GM12878 (cell line): ENCODE data around the gene SMAD1. TPM values are rescaled to one million over a fixed set of nuclear protein-coding genes. Genes with fewer than 3 reads are reported as not detected.

Source experiments
- IRF4 ChIP-seq: IDR thresholded peaks from 2 replicates; pipeline ENCODE4 v1.6.1; 2011; ENCODE audit warnings: low read depth, low read length
- STAT3 ChIP-seq: IDR thresholded peaks from 2 replicates; pipeline ENCODE4 v1.6.1; 2011; ENCODE audit warnings: low read depth, low read length, improper control_type of control experiment
- polyA plus RNA-seq, 11 experiments: library from polyadenylated mRNA; depleted of rRNA in 4 of 11; unstranded in 6 of 11; stranded (reverse) in 5 of 11; fragments of >200 nt; fragmentation: Nextera tagmentation in 4 of 11; fragmentation: Illumina TruSeq in 1 of 11; extraction: Ambion mirVana in 4 of 11; extraction: Trizol in 1 of 11; gene quantifications; 1 replicate in 1 of 11; 2 replicates in 10 of 11; pipeline versions ENCODE4 v1.2.1 to v1.2.3, GENCODE V29; 2011 to 2016; ENCODE audit warnings: inconsistent platforms in 2 of 11, missing spikeins in 2 of 11, low read depth in 1 of 11
- total RNA-seq, 4 experiments: library from RNA; depleted of rRNA in 3 of 4; stranded (reverse); fragments of >200 nt in 3 of 4; fragmentation: Illumina TruSeq in 1 of 4; extraction: Trizol in 1 of 4; gene quantifications; 2 replicates each; pipeline versions ENCODE4 v1.2.1 to v1.2.3, GENCODE V29; 2013 to 2021
- TF ChIP-seq, protein P1 (sequence below): fragments of 450-650 bp; IDR thresholded peaks from 2 replicates; pipeline ENCODE4 v1.6.1; 2017; ENCODE audit warnings: mild to moderate bottlenecking, moderate library complexity
- TF ChIP-seq, protein P2 (sequence below): IDR thresholded peaks from 2 replicates; pipeline ENCODE4 v1.6.1; 2012; ENCODE audit warnings: low read depth, low read length, improper control_type of control experiment
- TF ChIP-seq, protein P3 (sequence below): fragments of 450-650 bp; IDR thresholded peaks from 2 replicates; pipeline ENCODE4 v1.6.1; 2016; ENCODE audit warnings: mild to moderate bottlenecking, moderate library complexity, borderline replicate concordance

The SMAD1 gene
- total and polyA plus RNA-seq, 10 of the 15 experiments (the other 5 are each of a cell fraction or from before 2014, with no cell fraction given) = 0.29 to 17.5 (median 13.6) TPM

DNA sequence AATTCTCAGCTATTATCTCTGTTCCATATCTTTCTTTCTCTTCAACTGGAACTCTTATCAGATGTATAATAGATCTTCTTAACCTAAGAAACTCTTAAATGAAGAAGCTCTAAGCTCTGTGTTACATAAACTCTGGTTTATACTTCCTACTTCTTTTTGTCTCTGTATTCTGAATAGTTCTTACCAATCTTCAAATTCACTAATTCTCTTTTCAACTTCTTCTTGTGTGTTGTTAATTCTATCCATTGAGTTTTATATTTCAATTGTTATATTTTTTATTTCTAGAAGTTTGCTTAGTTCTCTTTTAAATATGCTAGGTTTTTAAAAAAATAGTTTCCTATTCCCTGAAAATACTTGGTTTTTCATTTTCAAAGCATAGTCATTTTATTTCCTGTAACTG is 124.3 kb downstream of the SMAD1 start (continued):
- TF ChIP-seq, protein P1, sequence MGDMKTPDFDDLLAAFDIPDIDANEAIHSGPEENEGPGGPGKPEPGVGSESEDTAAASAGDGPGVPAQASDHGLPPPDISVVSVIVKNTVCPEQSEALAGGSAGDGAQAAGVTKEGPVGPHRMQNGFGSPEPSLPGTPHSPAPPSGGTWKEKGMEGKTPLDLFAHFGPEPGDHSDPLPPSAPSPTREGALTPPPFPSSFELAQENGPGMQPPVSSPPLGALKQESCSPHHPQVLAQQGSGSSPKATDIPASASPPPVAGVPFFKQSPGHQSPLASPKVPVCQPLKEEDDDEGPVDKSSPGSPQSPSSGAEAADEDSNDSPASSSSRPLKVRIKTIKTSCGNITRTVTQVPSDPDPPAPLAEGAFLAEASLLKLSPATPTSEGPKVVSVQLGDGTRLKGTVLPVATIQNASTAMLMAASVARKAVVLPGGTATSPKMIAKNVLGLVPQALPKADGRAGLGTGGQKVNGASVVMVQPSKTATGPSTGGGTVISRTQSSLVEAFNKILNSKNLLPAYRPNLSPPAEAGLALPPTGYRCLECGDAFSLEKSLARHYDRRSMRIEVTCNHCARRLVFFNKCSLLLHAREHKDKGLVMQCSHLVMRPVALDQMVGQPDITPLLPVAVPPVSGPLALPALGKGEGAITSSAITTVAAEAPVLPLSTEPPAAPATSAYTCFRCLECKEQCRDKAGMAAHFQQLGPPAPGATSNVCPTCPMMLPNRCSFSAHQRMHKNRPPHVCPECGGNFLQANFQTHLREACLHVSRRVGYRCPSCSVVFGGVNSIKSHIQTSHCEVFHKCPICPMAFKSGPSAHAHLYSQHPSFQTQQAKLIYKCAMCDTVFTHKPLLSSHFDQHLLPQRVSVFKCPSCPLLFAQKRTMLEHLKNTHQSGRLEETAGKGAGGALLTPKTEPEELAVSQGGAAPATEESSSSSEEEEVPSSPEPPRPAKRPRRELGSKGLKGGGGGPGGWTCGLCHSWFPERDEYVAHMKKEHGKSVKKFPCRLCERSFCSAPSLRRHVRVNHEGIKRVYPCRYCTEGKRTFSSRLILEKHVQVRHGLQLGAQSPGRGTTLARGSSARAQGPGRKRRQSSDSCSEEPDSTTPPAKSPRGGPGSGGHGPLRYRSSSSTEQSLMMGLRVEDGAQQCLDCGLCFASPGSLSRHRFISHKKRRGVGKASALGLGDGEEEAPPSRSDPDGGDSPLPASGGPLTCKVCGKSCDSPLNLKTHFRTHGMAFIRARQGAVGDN = no peak
- TF ChIP-seq, protein P2, sequence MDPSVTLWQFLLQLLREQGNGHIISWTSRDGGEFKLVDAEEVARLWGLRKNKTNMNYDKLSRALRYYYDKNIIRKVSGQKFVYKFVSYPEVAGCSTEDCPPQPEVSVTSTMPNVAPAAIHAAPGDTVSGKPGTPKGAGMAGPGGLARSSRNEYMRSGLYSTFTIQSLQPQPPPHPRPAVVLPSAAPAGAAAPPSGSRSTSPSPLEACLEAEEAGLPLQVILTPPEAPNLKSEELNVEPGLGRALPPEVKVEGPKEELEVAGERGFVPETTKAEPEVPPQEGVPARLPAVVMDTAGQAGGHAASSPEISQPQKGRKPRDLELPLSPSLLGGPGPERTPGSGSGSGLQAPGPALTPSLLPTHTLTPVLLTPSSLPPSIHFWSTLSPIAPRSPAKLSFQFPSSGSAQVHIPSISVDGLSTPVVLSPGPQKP = no peak
- TF ChIP-seq, protein P3, sequence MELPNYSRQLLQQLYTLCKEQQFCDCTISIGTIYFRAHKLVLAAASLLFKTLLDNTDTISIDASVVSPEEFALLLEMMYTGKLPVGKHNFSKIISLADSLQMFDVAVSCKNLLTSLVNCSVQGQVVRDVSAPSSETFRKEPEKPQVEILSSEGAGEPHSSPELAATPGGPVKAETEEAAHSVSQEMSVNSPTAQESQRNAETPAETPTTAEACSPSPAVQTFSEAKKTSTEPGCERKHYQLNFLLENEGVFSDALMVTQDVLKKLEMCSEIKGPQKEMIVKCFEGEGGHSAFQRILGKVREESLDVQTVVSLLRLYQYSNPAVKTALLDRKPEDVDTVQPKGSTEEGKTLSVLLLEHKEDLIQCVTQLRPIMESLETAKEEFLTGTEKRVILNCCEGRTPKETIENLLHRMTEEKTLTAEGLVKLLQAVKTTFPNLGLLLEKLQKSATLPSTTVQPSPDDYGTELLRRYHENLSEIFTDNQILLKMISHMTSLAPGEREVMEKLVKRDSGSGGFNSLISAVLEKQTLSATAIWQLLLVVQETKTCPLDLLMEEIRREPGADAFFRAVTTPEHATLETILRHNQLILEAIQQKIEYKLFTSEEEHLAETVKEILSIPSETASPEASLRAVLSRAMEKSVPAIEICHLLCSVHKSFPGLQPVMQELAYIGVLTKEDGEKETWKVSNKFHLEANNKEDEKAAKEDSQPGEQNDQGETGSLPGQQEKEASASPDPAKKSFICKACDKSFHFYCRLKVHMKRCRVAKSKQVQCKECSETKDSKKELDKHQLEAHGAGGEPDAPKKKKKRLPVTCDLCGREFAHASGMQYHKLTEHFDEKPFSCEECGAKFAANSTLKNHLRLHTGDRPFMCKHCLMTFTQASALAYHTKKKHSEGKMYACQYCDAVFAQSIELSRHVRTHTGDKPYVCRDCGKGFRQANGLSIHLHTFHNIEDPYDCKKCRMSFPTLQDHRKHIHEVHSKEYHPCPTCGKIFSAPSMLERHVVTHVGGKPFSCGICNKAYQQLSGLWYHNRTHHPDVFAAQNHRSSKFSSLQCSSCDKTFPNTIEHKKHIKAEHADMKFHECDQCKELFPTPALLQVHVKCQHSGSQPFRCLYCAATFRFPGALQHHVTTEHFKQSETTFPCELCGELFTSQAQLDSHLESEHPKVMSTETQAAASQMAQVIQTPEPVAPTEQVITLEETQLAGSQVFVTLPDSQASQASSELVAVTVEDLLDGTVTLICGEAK = no peak
- TF ChIP-seq IRF4 (no peak), STAT3 (no peak)
- TF ChIP-seq, all 136 proteins: peak for 0

Other genes starting within 250 kb of the SMAD1 start
- 4.5 and 6.5 TPM in 2 replicates for gene MMAA, start 137.5 kb downstream of the SMAD1 start, total RNA-seq (2014; rRNA removed)
- 7.4 and 8.3 TPM in 2 replicates for gene MMAA, start 137.5 kb downstream of the SMAD1 start, total RNA-seq (2014; rRNA removed; fragmentation: Illumina TruSeq; extraction: Trizol)
- 10.4 and 13.0 TPM in 2 replicates for gene MMAA, start 137.5 kb downstream of the SMAD1 start, total RNA-seq (2021)
- gene MMAA, start 137.5 kb downstream of the SMAD1 start, polyA plus RNA-seq (2011; rRNA removed) = 22.6 and 30.6 TPM in 2 replicates
- gene MMAA, start 137.5 kb downstream of the SMAD1 start, polyA plus RNA-seq (2014; fragmentation: Illumina TruSeq; extraction: Trizol) = 12.6 and 15.1 TPM in 2 replicates
- 10 to 100 TPM in 1 of 2 experiments, 1 to 10 TPM in 1; 9.2 to 11.0 TPM for gene MMAA, start 137.5 kb downstream of the SMAD1 start, polyA plus RNA-seq (2014; fragmentation: Nextera tagmentation; extraction: Ambion mirVana)
- gene MMAA, start 137.5 kb downstream of the SMAD1 start, polyA plus RNA-seq (2014; rRNA removed) = 8.3 and 9.1 TPM in 2 replicates
- 10 to 100 TPM; 15.6 TPM for gene MMAA, start 137.5 kb downstream of the SMAD1 start, polyA plus RNA-seq (2016; fragmentation: Nextera tagmentation; extraction: Ambion mirVana)
- not detected in 2 replicates for gene C4orf51, start 198.3 kb downstream of the SMAD1 start, total RNA-seq (2014; rRNA removed)
- gene C4orf51, start 198.3 kb downstream of the SMAD1 start, total RNA-seq (2014; rRNA removed; fragmentation: Illumina TruSeq; extraction: Trizol) = not detected in 2 replicates
- not detected in 2 replicates for gene C4orf51, start 198.3 kb downstream of the SMAD1 start, total RNA-seq (2021)
- not detected in 2 replicates for gene C4orf51, start 198.3 kb downstream of the SMAD1 start, polyA plus RNA-seq (2011; rRNA removed)
- gene C4orf51, start 198.3 kb downstream of the SMAD1 start, polyA plus RNA-seq (2014; fragmentation: Illumina TruSeq; extraction: Trizol) = not detected in 2 replicates
- gene C4orf51, start 198.3 kb downstream of the SMAD1 start, polyA plus RNA-seq (2014; fragmentation: Nextera tagmentation; extraction: Ambion mirVana) = not detected
- not detected in 2 replicates for gene C4orf51, start 198.3 kb downstream of the SMAD1 start, polyA plus RNA-seq (2014; rRNA removed)
- not detected for gene C4orf51, start 198.3 kb downstream of the SMAD1 start, polyA plus RNA-seq (2016; fragmentation: Nextera tagmentation; extraction: Ambion mirVana)